ENCODE measurements around the gene SSRP1. TPM values are rescaled to one million over a fixed set of nuclear protein-coding genes. Genes with fewer than 3 reads are reported as not detected.

The SSRP1 gene
- total RNA-seq, 1 donor from 2014 or later, result 186 TPM

GRCh38 chr11:57357856-57358255 is 22.2 kb upstream of the SSRP1 start:
- peaks cover 15% of the 10 kb centered on the region for H3K27me3 Mint-ChIP-seq (ENCODE audit: insufficient read depth, low read depth)
- H2AFZ ChIP-seq (replicated peaks), result no peak overlapping the region
- H3K4me3 Mint-ChIP-seq, result no peak overlapping the region
- H3K9me3 Mint-ChIP-seq, result peaks cover 4% of the 10 kb centered on the region
- no peak overlapping the region for H3K9ac ChIP-seq
- H3K9me3 ChIP-seq (ENCODE audit: low read depth), result no peaks in the 10 kb centered on the region
- no peaks in the 10 kb centered on the region for H3K79me2 ChIP-seq (ENCODE audit: low read depth)
- no peak overlapping the region for H3K4me2 ChIP-seq
- H3K27ac ChIP-seq, result no peak overlapping the region
- H4K20me1 ChIP-seq (ENCODE audit: low read depth), result no peaks in the 10 kb centered on the region
- H3K27me3 ChIP-seq, result no peaks in the 10 kb centered on the region
- H3K4me1 ChIP-seq, result peaks cover 35% of the 10 kb centered on the region
- peaks cover 21% of the 10 kb centered on the region for H3F3A ChIP-seq (ENCODE audit: low read depth)
- no peaks in the 10 kb centered on the region for H3K36me3 ChIP-seq
- peaks cover 34% of the 10 kb centered on the region for H3K4me1 Mint-ChIP-seq
- H3K36me3 Mint-ChIP-seq, result no peaks in the 10 kb centered on the region
- H3K27ac Mint-ChIP-seq, result no peak overlapping the region
- no peak for DNase-seq (ENCODE audit: low spot score)
- TF ChIP-seq EZH2phosphoT487 (IDR thresholded peaks at IDR 0.05) (no peak), CTCF (IDR thresholded peaks at IDR 0.05) (no peak), EZH2 (IDR thresholded peaks at IDR 0.05) (no peak)
- H3K4me3 ChIP-seq, result no peak overlapping the region

GRCh38 chr11:57357310-57357709 is 21.6 kb upstream of the SSRP1 start:
- no peak for TF ChIP-seq EZH2phosphoT487 (IDR thresholded peaks at IDR 0.05)
- TF ChIP-seq EZH2 (IDR thresholded peaks at IDR 0.05), result no peak
- no peak for TF ChIP-seq CTCF (IDR thresholded peaks at IDR 0.05)
- H3K27ac Mint-ChIP-seq, result no peak overlapping the region
- Histone ChIP-seq H3F3A (ENCODE audit: low read depth) (peaks cover 27% of the 10 kb centered on the region), H3K9ac (no peak overlapping the region), H3K79me2 (ENCODE audit: low read depth) (no peaks in the 10 kb centered on the region), H3K36me3 (no peaks in the 10 kb centered on the region), H2AFZ (replicated peaks) (no peak overlapping the region), H4K20me1 (ENCODE audit: low read depth) (no peaks in the 10 kb centered on the region), H3K4me2 (no peak overlapping the region), H3K9me3 (ENCODE audit: low read depth) (no peaks in the 10 kb centered on the region), H3K27ac (no peak overlapping the region), H3K27me3 (no peaks in the 10 kb centered on the region), H3K4me3 (no peak overlapping the region), H3K4me1 (peaks cover 41% of the 10 kb centered on the region)
- peaks cover 15% of the 10 kb centered on the region for H3K27me3 Mint-ChIP-seq (ENCODE audit: insufficient read depth, low read depth)
- peaks cover 3% of the 10 kb centered on the region for H3K9me3 Mint-ChIP-seq
- no peak overlapping the region for H3K4me3 Mint-ChIP-seq
- no peak for DNase-seq (ENCODE audit: low spot score)
- H3K4me1 Mint-ChIP-seq, result peaks cover 39% of the 10 kb centered on the region
- H3K36me3 Mint-ChIP-seq, result no peaks in the 10 kb centered on the region

DNA sequence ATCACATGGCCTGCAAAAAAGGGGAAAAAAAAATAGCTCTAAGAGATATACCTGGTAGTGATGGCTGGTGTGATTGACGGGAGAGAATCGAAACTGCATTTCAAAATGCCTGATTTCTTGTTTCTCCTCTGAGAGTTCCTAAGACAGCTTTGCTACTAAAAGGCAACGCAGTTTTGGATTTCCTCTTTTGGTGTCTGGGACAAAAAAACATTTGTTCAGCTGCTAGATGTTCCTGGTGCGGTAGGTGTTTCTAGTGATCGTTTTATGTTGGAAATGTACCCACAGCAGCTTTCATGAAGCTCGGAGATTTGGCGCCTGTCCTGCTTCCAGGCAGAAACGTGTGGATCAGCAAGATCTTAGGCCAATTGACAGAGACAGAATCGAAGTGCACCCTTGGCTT is 20.6 kb upstream of the SSRP1 start:
- Histone ChIP-seq H3K9me3 (ENCODE audit: low read depth) (no peaks in the 10 kb centered on the region), H3K27me3 (no peaks in the 10 kb centered on the region), H3K79me2 (ENCODE audit: low read depth) (no peaks in the 10 kb centered on the region), H4K20me1 (ENCODE audit: low read depth) (no peaks in the 10 kb centered on the region), H3K4me3 (no peak overlapping the region), H3F3A (ENCODE audit: low read depth) (peaks cover 30% of the 10 kb centered on the region), H3K4me1 (peaks cover 42% of the 10 kb centered on the region), H3K27ac (no peak overlapping the region), H3K36me3 (no peaks in the 10 kb centered on the region), H2AFZ (replicated peaks) (no peak overlapping the region), H3K4me2 (no peak overlapping the region), H3K9ac (no peak overlapping the region)
- Mint-ChIP-seq H3K4me3 (no peak overlapping the region), H3K36me3 (peaks cover 2% of the 10 kb centered on the region), H3K9me3 (peaks cover 5% of the 10 kb centered on the region), H3K27me3 (ENCODE audit: insufficient read depth, low read depth) (peaks cover 14% of the 10 kb centered on the region), H3K4me1 (peaks cover 39% of the 10 kb centered on the region), H3K27ac (no peak overlapping the region)
- TF ChIP-seq CTCF (IDR thresholded peaks at IDR 0.05), result no peak
- no peak for TF ChIP-seq EZH2 (IDR thresholded peaks at IDR 0.05)
- no peak for TF ChIP-seq EZH2phosphoT487 (IDR thresholded peaks at IDR 0.05)
- no peak for DNase-seq (ENCODE audit: low spot score)
